Gastrocnemius medialis (tissue), 4 donors: ENCODE measurements around the gene ATP1A3. TPM values are rescaled to one million over a fixed set of nuclear protein-coding genes. Genes with fewer than 3 reads are reported as not detected.
"Not testable (repeated sequence)": the region's sequence is repeated elsewhere in the genome, so short reads cannot be mapped to it uniquely, and the experiment has no call there.

Experiments
- ATAC-seq, 2 donors: fragments of 150-250 bp; one replicate each; pipeline ENCODE4 v1.9.1; 2016
- DNase-seq, 2 donors: peaks; one replicate each; pipeline ENCODE4 v3.0.0-alpha.2; 2019
- H3K27ac ChIP-seq, 4 donors: fragments of 200-600 bp; sonication (generic); 1 replicate in 1 of 4; 2 replicates in 3 of 4; pipeline ENCODE4 v1.5.1; 2016 to 2018; ENCODE audit warnings: mild to moderate bottlenecking in 2 of 4, moderate library complexity in 1 of 4
- H3K27me3 ChIP-seq, 3 donors: fragments of 200-600 bp; sonication (generic) in 2 of 3; 1 replicate in 1 of 3; 2 replicates in 2 of 3; pipeline versions ENCODE4 v1.5.1 to v1.6.0; 2016 to 2019; ENCODE audit warnings: mild to moderate bottlenecking in 1 of 3, moderate library complexity in 1 of 3
- H3K36me3 ChIP-seq, 2 donors: fragments of 200-600 bp; sonication (generic) in 1 of 2; one replicate each; pipeline ENCODE4 v1.5.1; 2017 to 2018
- H3K4me1 ChIP-seq, 2 donors: fragments of 200-600 bp; sonication (generic) in 1 of 2; one replicate each; pipeline ENCODE4 v1.5.1; 2016 to 2017; ENCODE audit warnings: mild to moderate bottlenecking in 2 of 2
- H3K4me3 ChIP-seq, 4 donors: fragments of 200-600 bp; sonication (generic) in 3 of 4; 1 replicate in 1 of 4; 2 replicates in 3 of 4; pipeline ENCODE4 v1.5.1; 2016 to 2019; ENCODE audit warnings: mild to moderate bottlenecking in 2 of 4
- H3K9me3 ChIP-seq, 3 donors: fragments of 200-600 bp; sonication (generic) in 2 of 3; 1 replicate in 1 of 3; 2 replicates in 2 of 3; pipeline ENCODE4 v1.5.1; 2016 to 2019
- POLR2A ChIP-seq, 2 donors: fragments of 450-650 bp; IDR thresholded peaks; one replicate each; pipeline ENCODE4 v1.6.1; 2017; ENCODE audit warnings: antibody characterized with exemption in 2 of 2, mild to moderate bottlenecking in 2 of 2, moderate library complexity in 2 of 2
- in situ Hi-C, 4 donors: fragments of 200-750 bp; cut with MboI; loops; one replicate each; pipeline versions ENCODE4 v1.15.0 to v1.8.0; 2017; ENCODE audit warnings: low sequenced_read_pairs in 4 of 4
- intact Hi-C: fragments of 100-400 bp; cut with DNase I; formaldehyde crosslinking; loops from one replicate; pipeline ENCODE4 v1.15.1; 2023; ENCODE audit warnings: low total_unique reads
- total RNA-seq, 4 donors: library from RNA; depleted of rRNA; stranded (reverse); fragments of >200 nt; gene quantifications; one replicate each; pipeline versions ENCODE4 v1.1.0 to v1.2.3, GENCODE V29; 2016
- TF ChIP-seq, protein P1 (sequence below), 5 experiments: fragments of 450-650 bp in 3 of 5; fragments of 200-600 bp in 2 of 5; sonication (generic) in 2 of 5; IDR thresholded peaks in 4 of 5; conservative IDR thresholded peaks in 1 of 5; 1 replicate in 4 of 5; 2 replicates in 1 of 5; pipeline ENCODE4 v1.5.1; 2016 to 2019; ENCODE audit warnings: antibody characterized with exemption in 5 of 5, mild to moderate bottlenecking in 3 of 5, moderate library complexity in 3 of 5

ATP1A3 gene
- total RNA-seq, 4 donors from 2014 or later: not detected

GRCh38 chr19:42017040-42017439, 23.0 kb upstream of the ATP1A3 start:
- Histone ChIP-seq H3K9me3 (no peaks in the 10 kb centered on the region), H3K4me3 (no peak overlapping the region), H3K4me1 (no peaks in the 10 kb centered on the region), H3K36me3 (no peaks in the 10 kb centered on the region), H3K27ac (no peak overlapping the region), H3K27me3 (no peaks in the 10 kb centered on the region)
- in situ Hi-C loops (no loop called here), intact Hi-C loops (no loop called here)
- TF ChIP-seq, protein P1, sequence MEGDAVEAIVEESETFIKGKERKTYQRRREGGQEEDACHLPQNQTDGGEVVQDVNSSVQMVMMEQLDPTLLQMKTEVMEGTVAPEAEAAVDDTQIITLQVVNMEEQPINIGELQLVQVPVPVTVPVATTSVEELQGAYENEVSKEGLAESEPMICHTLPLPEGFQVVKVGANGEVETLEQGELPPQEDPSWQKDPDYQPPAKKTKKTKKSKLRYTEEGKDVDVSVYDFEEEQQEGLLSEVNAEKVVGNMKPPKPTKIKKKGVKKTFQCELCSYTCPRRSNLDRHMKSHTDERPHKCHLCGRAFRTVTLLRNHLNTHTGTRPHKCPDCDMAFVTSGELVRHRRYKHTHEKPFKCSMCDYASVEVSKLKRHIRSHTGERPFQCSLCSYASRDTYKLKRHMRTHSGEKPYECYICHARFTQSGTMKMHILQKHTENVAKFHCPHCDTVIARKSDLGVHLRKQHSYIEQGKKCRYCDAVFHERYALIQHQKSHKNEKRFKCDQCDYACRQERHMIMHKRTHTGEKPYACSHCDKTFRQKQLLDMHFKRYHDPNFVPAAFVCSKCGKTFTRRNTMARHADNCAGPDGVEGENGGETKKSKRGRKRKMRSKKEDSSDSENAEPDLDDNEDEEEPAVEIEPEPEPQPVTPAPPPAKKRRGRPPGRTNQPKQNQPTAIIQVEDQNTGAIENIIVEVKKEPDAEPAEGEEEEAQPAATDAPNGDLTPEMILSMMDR (IDR thresholded peaks at IDR 0.05 in 4 of 5, conservative IDR thresholded peaks at IDR 0.05 in 1 of 5): no peak
- no peak for TF ChIP-seq POLR2A (IDR thresholded peaks at IDR 0.05)
- no peak for ATAC-seq
- DNase-seq: no peak

DNA sequence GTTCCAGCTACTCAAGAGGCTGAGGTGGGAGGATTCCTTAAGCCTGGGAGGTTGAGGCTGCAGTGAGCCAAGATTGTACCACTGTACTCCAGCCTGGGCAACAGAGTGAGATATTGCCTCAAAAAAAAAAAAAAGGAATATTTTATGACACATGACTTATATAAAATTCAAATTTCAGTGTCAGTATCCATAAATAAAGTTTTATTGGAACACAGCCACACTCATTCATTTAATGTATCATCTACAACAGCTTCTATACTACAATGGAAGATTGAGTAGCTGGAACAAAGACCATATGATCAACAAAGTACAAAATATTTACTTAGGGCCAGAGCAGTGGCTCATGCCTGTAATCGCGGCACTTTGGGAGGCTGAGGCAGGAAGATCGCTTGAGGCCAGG, 18.7 kb upstream of the ATP1A3 start:
- H3K27ac ChIP-seq, H3K4me3 ChIP-seq, ATAC-seq, in situ Hi-C loops, H3K4me1 ChIP-seq, intact Hi-C loops, DNase-seq, H3K9me3 ChIP-seq, H3K27me3 ChIP-seq, H3K36me3 ChIP-seq: not testable (repeated sequence)

- H3K9me3 ChIP-seq: no peaks in the 10 kb centered on the region
- in situ Hi-C loops (no loop called here), intact Hi-C loops (no loop called here)
- H3K27ac ChIP-seq: no peak overlapping the region
- no peaks in the 10 kb centered on the region for H3K36me3 ChIP-seq
- no peak for TF ChIP-seq POLR2A (IDR thresholded peaks at IDR 0.05)
- TF ChIP-seq, protein P1 (IDR thresholded peaks at IDR 0.05 in 4 of 5, conservative IDR thresholded peaks at IDR 0.05 in 1 of 5): no peak
- H3K4me1 ChIP-seq: peaks cover 0 to 2% of the 10 kb centered on the region in 2 donors
- no peak overlapping the region for H3K4me3 ChIP-seq
- ATAC-seq: no peak
- no peak for DNase-seq
- H3K27me3 ChIP-seq: no peaks in the 10 kb centered on the region
Observed at GRCh38 chr19:42010245-42011126, 16.5 kb upstream of the ATP1A3 start.

GRCh38 chr19:42006569-42006968, 12.5 kb upstream of the ATP1A3 start:
- H3K4me1 ChIP-seq: peaks cover 0 to 2% of the 10 kb centered on the region in 2 donors
- intact Hi-C loops (no loop called here), in situ Hi-C loops (no loop called here)
- H3K27me3 ChIP-seq: peaks cover 0 to 4% (median 3%) of the 10 kb centered on the region in 3 donors
- DNase-seq: no peak
- no peak overlapping the region for H3K4me3 ChIP-seq
- H3K27ac ChIP-seq: no peak overlapping the region
- no peaks in the 10 kb centered on the region for H3K9me3 ChIP-seq
- no peaks in the 10 kb centered on the region for H3K36me3 ChIP-seq
- TF ChIP-seq, protein P1 (IDR thresholded peaks at IDR 0.05 in 4 of 5, conservative IDR thresholded peaks at IDR 0.05 in 1 of 5): no peak
- TF ChIP-seq POLR2A (IDR thresholded peaks at IDR 0.05): no peak
- ATAC-seq: no peak

GRCh38 chr19:42005504-42005903, 11.5 kb upstream of the ATP1A3 start:
- Histone ChIP-seq H3K27ac (no peak overlapping the region), H3K36me3 (no peaks in the 10 kb centered on the region), H3K27me3 (peaks cover 7 to 14% (median 11%) of the 10 kb centered on the region in 3 donors), H3K4me3 (no peak overlapping the region), H3K9me3 (no peaks in the 10 kb centered on the region), H3K4me1 (peaks cover 0 to 2% of the 10 kb centered on the region in 2 donors)
- intact Hi-C loops (no loop called here), in situ Hi-C loops (no loop called here)
- ATAC-seq (no peak), DNase-seq (no peak)
- TF ChIP-seq, protein P1 (IDR thresholded peaks at IDR 0.05 in 4 of 5, conservative IDR thresholded peaks at IDR 0.05 in 1 of 5): no peak
- TF ChIP-seq POLR2A (IDR thresholded peaks at IDR 0.05): no peak
